AG04449 (cell line): ENCODE data around the gene HSD17B2.

Experiments
- CTCF ChIA-PET: fragments of 350-600 bp; formaldehyde crosslinking; extraction: SDS; loops from one replicate; lab custom pipeline; 2021; ENCODE audit warnings: antibody characterized with exemption; lab: Yijun Ruan, JAX
- POLR2A ChIA-PET: fragments of 400-600, 350-600 bp; formaldehyde crosslinking; extraction: SDS; loops from one replicate; lab custom pipeline; 2020; ENCODE audit warnings: antibody characterized with exemption, inconsistent platforms; lab: Yijun Ruan, JAX
- DNase-seq: peaks from one replicate; pipeline ENCODE4 v3.0.0-alpha.2; 2010; ENCODE audit warnings: low read depth, low spot score
- H3K4me3 ChIP-seq: 2 replicates; pipeline ENCODE4 v1.5.1; 2011; ENCODE audit warnings: low read depth, mild to moderate bottlenecking, control low read depth, low read length
- TF ChIP-seq, protein P1 (sequence below): IDR thresholded peaks from one replicate; pipeline ENCODE4 v1.5.1; 2011; ENCODE audit warnings: mild to moderate bottlenecking, moderate library complexity, low read length, control low read depth, inconsistent platforms; ENCODE audit not compliant: insufficient read depth; ENCODE audit errors: missing control alignments

Gene HSD17B2

GRCh38 chr16:82088483-82088882 is 53.4 kb downstream of the HSD17B2 start:
- TF ChIP-seq, protein P1, sequence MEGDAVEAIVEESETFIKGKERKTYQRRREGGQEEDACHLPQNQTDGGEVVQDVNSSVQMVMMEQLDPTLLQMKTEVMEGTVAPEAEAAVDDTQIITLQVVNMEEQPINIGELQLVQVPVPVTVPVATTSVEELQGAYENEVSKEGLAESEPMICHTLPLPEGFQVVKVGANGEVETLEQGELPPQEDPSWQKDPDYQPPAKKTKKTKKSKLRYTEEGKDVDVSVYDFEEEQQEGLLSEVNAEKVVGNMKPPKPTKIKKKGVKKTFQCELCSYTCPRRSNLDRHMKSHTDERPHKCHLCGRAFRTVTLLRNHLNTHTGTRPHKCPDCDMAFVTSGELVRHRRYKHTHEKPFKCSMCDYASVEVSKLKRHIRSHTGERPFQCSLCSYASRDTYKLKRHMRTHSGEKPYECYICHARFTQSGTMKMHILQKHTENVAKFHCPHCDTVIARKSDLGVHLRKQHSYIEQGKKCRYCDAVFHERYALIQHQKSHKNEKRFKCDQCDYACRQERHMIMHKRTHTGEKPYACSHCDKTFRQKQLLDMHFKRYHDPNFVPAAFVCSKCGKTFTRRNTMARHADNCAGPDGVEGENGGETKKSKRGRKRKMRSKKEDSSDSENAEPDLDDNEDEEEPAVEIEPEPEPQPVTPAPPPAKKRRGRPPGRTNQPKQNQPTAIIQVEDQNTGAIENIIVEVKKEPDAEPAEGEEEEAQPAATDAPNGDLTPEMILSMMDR = no peak
- no peak overlapping the region for H3K4me3 ChIP-seq
- CTCF ChIA-PET = no interaction called here
- no peak for DNase-seq
- POLR2A ChIA-PET = no interaction called here

DNA sequence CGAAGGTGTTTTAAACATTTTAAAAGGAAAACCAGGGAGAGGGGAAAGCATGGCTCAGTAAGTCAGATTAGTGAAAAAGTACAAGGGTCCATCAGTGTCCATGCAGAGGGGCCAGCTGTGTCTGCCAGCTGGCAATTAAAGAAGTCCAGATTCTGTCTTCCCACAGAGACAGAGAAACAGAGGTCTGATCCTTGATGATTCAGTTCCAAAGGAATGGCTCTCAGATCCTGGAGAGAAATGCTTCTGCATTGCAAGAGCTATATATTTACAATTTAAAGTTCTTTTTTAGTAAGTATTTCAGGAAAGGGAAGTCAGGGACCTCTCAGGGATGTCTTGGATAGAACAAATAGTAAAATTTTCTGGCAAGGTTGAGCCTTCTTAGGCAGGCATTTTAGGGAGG is 56.2 kb downstream of the HSD17B2 start:
- H3K4me3 ChIP-seq = no peak overlapping the region
- TF ChIP-seq, protein P1 = no peak
- DNase-seq = peak; percentile 24
- POLR2A ChIA-PET = interaction anchor here (0.7 to 1.1 kb wide), 2 partner anchors 9 to 54 kb away, joined by 3 read pairs; no protein-coding TSS in a partner anchor
- CTCF ChIA-PET = no interaction called here

GRCh38 chr16:82092711-82093110 is 57.7 kb downstream of the HSD17B2 start:
- ChIA-PET POLR2A (no interaction called here), CTCF (no interaction called here)
- TF ChIP-seq, protein P1 = no peak
- DNase-seq = no peak
- H3K4me3 ChIP-seq = no peak overlapping the region

GRCh38 chr16:82093666-82094300 is 58.7 kb downstream of the HSD17B2 start:
- DNase-seq = no peak
- H3K4me3 ChIP-seq = no peak overlapping the region
- TF ChIP-seq, protein P1 = no peak
- POLR2A ChIA-PET = no interaction called here
- CTCF ChIA-PET = interaction anchor here (1.0 kb wide), 1 partner anchor 169 kb away, joined by 3 read pairs; no protein-coding TSS in a partner anchor

GRCh38 chr16:82094942-82095540 is 60.0 kb downstream of the HSD17B2 start:
- TF ChIP-seq, protein P1 = no peak
- DNase-seq = no peak
- no peak overlapping the region for H3K4me3 ChIP-seq
- CTCF ChIA-PET = interaction anchor here (1.0 kb wide), 1 partner anchor 168 kb away, joined by 3 read pairs; no protein-coding TSS in a partner anchor
- POLR2A ChIA-PET = no interaction called here

DNA sequence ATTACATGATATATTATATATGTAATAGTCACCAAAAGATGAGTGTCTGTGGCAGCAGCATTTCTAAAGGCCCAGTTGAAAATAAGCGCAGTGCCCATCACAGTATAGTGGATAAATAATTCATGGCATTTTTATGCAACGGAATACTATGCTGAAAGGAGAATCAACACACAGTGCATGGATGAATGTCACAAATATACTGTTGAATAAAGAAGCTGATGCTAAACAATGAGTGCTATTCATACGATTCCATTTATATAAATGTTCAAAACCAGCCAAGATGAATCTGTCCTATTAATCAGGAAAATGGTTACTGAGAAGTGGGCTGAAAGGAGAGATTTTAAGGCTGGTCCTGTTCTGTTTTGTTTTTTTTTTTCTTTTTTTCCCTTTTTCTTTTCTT is 61.6 kb downstream of the HSD17B2 start:
- no peak for DNase-seq
- TF ChIP-seq, protein P1 = no peak
- ChIA-PET CTCF (no interaction called here), POLR2A (no interaction called here)
- no peak overlapping the region for H3K4me3 ChIP-seq
